Activated T-helper 1 cell treated with Interleukin-2 at 50 U/mL for 16 hours (primary cell): Measurements from ENCODE around the gene CRY2.

Source experiments
- DNase-seq: peaks from one replicate; pipeline ENCODE4 v3.0.0-alpha.2; 2020; ENCODE audit warnings: low read depth

The CRY2 gene

DNA sequence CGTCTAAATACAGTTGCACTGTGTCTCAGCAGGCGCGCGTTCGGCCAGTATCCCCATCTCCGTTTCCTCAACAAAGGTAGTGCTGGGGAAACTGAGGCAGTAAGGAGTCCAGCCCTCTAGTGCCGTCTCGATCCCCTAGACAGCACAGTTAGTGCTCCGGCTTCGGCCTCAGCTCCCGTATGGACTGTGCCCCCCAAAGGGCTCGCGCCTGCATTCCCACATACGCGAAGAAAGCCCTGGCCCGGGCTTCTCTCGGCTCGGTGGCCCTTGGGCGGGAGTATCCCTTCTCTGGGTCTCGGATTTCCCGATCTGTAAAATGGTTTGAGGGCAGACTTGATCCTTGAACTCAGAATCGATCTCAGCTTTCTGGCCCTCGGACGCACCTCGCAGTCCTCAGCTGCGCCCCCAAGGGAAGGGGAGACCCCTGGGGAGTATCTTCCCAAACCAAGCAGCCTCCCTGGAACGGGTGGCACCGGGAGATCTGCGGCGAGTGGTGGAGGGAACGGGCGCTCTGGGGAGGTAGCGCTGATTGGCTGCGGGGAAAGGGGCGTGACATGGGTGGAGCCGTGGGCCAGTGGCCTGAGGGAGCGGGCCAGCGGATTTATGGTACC lies 71.2 kb downstream of the CRY2 start:
- DNase-seq: peak; percentile 37

DNA sequence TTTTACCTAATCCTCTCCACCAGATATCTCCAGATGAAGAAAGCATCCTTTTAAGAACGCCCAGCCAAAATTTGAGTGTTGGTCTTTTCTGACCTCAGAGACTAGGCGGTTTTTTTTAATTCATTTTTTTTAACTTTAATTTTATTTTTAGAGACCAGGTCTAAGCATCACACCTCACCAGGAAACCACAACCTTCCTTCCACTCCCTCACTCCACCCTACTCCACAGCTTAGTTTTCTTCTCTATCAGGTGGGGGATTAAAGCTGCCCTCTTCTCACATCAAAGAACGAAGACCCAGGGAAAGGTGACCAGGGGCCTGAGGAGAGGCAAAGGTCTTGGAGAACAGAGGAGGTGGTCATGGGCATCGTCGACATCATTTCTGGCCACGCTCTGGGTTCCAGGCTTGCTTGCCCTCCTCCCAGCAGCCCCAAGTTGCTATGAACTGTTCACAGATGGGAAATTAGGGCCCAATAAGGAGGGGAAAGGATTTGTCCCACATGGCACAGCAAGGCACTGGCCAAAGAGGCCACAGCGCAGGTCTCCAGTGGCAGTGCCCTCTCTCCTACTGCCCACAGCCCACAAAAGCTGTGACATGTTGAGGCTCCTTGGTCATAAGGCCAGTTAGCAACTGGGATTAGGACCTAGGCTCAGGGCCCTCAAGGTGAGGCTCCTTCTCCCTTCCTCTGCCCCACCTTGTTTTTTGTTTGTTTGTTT lies 71.8 kb downstream of the CRY2 start:
- no peak for DNase-seq

DNA sequence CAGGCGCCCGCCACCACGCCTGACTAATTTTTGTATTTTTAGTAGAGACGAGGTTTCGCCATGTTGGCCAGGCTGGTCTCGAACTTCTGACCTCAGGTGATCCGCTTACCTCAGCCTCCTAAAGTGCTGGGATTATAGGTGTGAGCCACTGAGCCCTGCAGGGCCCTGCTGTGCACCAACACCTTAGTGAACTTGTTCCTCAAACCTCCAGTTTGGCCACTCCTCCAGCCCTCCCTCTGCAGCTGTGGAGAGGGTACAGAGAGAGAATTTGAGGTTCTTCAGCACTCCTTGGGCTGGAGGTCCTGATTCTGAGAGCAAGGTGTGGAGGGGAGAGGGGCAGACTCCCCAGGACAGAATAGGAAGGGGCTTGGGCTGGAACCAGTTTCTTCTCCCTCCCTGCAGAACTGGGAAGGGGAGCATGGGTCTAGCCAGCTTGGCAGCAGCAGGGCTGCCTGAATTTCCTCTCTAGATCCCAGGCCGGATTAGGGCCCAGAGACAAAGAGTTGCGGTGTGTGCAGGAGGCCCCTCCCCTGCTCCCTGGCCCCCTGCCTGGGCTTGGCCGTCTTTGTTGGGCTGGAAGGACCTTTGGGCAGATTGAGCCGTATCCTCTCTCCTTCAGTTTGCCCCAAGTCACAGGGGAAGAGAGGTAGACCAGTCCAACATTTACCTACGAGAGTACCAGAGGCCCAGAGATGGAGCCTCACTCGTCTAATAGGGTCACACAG lies 72.7 kb downstream of the CRY2 start:
- no peak for DNase-seq

DNA sequence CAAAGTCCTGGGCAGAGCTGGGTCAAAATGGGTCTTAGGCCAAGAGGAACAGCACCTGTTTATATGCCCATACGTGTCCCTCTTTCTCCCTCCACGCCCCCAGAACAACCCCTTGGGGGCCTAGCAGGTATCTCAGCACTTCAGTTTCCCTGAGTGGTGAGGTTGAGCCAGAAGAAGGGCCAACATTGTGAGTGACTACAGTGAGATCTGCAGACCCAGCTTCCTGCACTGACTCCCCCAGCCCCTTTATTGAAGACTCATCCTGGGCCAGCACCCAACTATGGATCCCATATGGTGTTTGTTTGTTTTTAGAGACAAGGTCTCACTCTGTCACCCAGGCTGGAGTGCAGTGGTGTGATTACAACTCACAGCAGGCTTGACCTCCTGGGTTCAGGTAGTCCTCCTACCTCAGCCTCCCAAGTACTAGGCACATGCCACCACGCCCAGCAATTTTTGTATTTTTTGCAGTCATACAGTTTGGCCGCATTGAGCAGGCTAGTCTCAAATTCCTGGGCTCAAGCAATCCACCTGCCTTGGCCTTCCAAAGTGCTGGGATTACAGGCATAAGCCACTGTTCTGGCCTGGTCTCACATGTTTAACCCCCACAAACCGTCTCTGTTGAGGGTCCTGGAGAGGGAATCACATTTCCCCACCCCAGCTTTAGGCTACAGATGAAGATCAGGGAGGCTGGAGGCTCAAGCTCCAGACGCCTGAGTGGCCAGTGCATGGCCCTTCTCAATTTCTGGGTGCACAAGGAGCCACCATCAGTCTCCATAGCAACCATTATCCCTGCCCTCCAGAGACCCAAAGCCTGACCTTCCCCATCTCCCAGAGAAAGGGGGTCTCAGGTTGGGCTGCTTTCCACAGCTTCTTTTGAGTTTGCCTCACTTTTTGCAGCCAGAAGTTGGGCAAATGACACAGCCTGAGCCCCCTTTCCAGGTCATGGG lies 73.5 kb downstream of the CRY2 start:
- no peak for DNase-seq

DNA sequence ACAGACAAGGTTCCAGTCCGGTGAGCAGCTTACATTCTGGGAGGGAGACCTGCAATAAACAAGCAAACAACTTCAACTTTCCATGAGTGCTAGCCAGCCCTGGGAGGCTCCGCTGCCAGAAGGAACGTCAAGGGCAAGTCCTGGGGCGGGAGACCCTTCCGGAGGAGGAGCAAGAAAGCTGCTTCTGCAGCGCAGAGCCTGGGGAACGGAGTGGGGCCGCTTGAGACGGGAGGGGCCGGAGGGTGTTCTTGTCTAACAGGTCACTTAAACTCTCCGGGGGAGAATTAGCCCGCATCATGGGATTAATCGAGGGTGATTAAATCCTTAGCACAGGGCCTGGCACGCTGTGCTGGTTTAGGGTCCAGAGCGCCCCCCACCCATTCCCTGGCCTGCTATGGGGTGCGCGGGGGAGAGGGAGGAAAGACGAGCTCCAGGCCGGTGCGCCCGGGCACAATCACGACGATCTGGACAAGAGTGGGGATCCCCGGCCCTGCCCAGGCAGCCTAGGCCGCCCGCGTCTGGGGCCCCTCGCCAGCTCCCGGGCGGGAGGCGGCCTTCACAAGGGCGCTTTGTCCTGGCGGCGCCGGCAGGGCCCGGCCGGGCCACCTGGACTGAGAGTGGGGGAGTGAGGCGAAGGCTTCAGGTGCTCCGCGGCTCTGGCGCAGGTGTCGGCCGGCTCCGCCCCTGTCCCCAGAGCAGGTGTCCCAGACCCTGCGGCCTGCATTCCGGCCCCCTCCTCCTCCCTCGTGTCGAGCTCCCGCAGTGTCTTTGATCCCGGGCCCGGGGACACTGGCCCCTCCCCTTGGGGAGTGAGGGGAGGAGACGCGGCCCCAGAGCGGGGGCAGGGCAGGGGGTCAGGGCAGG lies 74.5 kb downstream of the CRY2 start:
- no peak for DNase-seq

DNA sequence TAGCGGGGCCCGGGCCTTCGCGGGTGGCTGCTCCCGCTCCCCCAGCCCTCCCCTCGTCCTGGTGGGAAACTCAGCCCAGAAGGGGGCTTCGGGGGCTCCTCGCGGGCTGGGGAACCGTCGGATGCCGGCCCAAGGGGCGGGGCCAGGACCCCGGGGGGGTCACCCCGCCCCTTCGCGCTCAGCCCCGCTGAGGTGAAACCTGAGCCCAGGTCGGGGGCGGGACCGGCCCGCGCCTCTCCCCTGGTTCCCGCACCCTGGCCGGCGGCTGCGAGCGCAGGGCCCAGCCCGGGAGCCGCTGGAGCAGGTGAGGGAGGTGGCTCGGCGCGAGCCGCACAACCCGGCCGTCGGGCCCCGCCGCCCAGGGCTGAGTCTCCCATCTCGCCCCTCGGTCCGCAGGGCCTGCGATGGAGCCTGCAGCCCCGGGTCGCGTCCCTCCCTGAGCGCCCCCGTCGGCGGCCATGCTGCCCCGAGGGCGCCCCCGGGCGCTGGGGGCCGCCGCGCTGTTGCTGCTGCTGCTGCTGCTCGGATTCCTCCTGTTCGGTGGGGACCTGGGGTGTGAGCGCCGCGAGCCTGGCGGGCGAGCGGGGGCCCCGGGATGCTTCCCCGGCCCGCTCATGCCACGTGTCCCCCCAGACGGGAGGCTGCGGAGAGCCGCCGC lies 75.3 kb downstream of the CRY2 start, which contains the start of gene LARGE2:
Gene LARGE2, plus strand, starts transcription at position 232 of the 658 bp plus-strand sequence. Its CDS starts 227 bp downstream, at position 459.
- DNase-seq: no peak

DNA sequence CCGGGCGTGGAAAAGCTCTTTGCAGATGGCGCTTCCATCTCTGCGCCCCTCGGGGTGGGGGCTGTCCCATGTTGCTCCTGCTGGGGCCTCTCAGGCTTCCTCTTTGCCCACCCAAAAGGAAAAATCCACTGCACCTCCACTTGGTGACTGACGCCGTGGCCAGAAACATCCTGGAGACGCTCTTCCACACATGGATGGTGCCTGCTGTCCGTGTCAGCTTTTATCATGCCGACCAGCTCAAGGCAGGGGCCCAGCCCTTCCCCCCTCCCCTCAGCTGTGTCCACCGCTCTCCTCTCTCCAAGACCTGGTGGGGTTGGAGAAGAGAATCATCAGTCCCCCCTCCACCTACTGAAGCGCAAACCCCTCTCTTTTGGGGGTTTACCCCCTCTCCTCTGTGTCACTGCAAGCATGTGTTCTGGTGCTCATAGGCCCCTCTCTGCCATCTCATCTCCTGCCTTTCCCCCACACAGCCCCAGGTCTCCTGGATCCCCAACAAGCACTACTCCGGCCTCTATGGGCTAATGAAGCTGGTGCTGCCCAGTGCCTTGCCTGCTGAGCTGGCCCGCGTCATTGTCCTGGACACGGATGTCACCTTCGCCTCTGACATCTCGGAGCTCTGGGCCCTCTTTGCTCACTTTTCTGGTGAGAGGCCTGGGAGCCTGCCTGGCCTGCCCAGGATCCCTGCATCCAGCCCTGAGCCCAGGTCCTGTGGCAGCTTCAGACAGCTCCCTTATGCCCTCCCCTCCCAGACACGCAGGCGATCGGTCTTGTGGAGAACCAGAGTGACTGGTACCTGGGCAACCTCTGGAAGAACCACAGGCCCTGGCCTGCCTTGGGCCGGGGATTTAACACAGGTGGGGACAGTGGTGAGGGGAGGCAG lies 77.0 kb downstream of the CRY2 start:
- DNase-seq: no peak

DNA sequence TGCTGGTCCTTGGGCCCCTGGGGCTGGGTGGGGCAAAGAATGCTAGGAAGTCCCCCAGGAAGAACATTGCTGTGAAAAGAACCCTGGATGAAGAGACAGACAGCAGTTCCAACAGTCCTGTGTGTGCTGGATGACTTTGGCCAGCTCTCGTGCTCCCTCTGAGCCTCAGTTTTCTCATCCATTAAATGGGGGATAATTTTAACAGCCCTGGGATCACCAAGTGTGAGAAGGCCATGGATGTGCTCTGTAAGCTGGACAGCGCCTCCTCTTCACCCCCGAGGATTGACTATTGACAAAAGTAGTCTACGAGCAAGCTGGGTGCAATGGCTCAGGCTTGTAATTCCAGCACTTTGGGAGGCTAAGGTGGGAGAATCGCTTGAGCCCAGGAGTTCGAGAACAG lies 77.7 kb downstream of the CRY2 start:
- no peak for DNase-seq

DNA sequence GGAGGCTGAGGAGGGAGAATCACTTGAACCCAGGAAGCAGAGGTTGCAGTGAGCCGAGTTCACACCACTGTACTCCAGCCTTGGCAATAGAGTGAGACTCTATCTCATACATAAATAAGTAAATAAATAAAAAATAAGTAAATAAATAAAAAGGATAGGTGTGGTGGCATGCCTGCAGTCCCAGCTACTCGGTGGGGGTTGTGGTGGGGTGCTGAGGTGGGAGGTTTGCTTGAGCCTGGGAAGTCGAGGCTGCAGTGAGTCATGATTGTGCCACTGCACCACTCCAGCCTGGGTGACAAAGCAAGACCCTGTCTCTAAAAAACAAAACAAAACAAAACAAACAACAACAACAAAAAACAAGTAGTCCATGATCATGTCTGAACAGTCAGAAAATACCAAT lies 78.3 kb downstream of the CRY2 start:
- no peak for DNase-seq

DNA sequence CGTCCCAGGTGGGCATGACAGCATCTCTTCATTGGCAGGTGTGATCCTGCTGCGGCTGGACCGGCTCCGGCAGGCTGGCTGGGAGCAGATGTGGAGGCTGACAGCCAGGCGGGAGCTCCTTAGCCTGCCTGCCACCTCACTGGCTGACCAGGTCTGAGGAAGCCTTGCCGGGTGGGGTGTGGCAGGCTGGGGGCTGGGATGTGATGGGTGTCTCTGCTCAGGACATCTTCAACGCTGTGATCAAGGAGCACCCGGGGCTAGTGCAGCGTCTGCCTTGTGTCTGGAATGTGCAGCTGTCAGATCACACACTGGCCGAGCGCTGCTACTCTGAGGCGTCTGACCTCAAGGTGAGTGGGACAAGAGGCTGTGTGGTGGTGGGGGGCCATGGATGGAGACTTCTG lies 78.7 kb downstream of the CRY2 start:
- DNase-seq: no peak

DNA sequence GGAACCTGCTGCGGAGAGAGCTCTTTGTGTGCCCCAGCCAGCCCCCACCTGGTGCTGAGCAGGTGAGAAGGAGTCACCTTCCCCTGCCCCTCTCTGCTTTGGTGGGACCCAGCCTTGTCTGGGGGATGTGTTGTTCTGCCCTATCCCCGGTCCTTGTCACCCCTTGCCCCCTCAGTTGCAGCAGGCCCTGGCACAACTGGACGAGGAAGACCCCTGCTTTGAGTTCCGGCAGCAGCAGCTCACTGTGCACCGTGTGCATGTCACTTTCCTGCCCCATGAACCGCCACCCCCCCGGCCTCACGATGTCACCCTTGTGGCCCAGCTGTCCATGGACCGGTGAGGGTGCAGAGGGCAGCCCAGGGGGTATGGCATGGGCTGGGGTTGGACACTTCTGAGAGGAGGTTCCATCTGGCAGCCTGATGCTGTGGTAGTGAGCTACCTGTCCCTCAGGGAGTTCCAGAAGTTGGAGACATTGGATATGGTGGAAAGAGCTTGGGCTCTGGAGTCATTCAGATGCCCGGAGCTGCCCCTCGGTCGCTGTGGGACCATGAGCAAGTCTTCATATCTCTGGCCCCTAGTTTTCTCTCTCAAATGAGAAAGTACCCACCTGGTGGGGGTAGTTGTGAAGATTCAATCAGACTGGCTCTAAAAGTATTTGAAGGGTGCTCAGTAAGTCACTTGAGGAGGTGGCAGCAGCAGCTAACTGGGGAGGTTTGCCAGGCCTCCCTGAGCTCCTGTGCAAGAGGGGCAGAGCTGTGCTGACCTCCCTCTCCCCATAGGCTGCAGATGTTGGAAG lies 79.5 kb downstream of the CRY2 start:
- DNase-seq: no peak

DNA sequence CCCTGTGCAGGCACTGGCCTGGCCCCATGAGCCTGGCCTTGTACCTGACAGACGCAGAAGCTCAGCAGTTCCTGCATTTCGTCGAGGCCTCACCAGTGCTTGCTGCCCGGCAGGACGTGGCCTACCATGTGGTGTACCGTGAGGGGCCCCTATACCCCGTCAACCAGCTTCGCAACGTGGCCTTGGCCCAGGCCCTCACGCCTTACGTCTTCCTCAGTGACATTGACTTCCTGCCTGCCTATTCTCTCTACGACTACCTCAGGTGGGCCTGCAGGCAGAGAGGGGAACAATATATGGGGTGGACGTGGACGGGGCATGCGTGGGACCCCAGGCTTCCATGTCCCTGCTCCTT lies 80.0 kb downstream of the CRY2 start:
- DNase-seq: no peak

DNA sequence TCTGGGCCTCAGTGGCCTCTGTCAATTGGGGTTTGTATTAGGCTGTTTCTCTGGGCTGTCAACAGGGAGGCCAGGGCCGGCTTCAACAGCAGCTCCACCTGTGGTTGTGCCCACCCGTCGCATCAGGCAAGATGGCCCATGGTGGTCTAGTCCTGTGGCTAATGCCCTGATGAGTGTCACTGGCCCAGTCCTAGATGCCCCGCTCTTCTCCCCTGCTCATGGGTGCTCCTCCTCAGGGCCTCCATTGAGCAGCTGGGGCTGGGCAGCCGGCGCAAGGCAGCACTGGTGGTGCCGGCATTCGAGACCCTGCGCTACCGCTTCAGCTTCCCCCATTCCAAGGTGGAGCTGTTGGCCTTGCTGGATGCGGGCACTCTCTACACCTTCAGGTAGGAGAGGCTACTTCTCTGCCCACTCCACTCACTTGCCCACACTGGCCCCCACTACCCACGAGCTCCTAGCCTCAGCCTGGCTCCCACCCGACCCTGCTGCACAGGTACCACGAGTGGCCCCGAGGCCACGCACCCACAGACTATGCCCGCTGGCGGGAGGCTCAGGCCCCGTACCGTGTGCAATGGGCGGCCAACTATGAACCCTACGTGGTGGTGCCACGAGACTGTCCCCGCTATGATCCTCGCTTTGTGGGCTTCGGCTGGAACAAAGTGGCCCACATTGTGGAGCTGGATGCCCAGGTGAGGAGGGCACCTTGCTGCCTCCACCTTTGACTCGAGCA lies 80.6 kb downstream of the CRY2 start:
- no peak for DNase-seq

DNA sequence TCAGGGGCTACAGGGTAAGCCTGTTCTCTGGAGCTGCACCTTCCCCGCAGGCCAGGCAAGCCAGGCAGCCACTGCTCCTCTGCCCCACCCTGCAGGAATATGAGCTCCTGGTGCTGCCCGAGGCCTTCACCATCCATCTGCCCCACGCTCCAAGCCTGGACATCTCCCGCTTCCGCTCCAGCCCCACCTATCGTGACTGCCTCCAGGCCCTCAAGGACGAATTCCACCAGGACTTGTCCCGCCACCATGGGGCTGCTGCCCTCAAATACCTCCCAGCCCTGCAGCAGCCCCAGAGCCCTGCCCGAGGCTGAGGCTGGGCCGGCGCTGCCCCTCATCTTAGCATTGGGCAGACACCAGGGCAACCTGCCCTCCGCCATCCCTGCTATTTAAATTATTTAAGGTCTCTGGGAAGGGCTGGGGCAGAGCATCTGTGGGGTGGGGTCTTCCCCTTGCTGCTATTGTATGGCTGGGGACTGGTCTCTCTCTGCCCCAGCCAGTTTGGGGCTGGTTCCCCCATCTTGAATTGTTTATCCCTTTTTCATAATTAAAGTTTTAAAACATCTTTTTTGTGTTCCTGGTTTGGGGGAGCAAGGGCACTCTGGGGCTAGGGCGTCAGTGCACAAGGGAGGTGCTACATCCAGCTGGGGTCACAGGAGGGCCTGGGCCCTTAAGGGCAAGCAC lies 81.4 kb downstream of the CRY2 start:
- no peak for DNase-seq

DNA sequence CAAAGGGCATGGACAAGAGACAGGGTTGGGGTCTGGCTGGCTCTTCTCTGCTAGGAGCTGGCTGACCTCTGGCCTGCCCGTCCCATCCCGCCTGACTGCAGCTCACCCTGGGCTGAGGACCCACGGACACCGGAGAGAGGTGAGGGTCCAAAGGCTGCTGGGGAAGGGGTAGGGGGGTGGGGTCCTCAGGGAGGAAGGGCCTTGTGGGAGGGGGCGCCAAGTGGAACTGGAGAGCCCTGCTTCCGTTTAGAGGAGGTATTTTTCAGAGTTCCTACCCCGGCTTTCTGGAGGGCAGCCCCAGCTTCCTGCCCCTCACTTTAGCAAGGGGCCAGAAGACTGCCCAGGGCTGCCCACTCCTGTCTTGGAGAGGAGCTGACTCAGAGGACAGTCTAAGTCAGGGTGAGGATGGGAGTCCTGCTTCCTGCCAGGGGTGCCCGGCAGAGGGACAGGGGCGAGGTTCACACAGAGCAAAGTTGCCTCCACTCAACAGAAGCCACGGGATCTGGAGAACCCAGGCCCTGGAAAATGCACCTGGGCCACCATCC lies 82.3 kb downstream of the CRY2 start:
- no peak for DNase-seq

DNA sequence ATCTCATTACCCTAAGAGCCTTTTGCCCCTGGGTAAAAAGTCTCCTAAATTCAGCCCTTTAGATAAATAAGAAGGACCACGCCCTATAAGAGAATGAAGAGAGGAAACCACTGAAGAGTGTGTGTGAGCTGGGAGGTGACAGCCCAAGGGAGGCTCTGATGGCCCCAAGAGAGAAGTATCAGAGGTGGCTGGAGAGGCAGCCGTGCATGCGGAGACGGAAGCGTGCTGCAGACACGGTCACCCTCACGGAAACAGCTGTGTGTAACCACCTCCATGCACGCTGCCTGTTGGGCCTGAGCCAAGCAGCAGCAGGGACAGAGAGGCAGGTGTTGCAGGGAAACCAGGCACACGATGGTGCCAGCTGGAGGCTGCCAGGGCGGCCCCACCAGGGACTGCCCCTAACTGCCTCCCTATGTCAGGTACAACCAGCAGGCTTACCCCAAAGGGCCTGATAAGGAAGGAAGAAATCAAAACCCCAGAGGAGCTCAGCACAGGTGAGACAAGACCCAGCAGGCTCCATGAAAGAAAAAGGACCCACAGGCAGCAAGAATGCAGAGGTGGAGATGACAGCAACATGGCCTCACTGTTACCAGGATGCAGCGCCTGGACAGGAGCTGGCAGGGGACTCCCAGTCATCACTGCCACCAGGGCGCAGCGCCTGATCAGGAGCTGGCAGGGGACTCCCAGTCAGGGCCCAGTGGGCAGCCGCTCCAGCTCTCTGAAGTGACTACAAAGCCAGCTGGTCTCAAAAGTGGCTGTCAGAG lies 82.9 kb downstream of the CRY2 start:
- peak; percentile 31 for DNase-seq
